ENCODE data around the gene ELAVL4. TPM values are rescaled to one million over a fixed set of nuclear protein-coding genes. Genes with fewer than 3 reads are reported as not detected.
A peak's percentile ranks its signal among the peaks of the same experiment; 100 is the strongest.

ELAVL4 gene
- total and polyA plus RNA-seq, 2 of the 8 experiments (the other 6 are each of a cell fraction or from before 2014, with no cell fraction given) = 0.21 to 0.89 TPM

DNA sequence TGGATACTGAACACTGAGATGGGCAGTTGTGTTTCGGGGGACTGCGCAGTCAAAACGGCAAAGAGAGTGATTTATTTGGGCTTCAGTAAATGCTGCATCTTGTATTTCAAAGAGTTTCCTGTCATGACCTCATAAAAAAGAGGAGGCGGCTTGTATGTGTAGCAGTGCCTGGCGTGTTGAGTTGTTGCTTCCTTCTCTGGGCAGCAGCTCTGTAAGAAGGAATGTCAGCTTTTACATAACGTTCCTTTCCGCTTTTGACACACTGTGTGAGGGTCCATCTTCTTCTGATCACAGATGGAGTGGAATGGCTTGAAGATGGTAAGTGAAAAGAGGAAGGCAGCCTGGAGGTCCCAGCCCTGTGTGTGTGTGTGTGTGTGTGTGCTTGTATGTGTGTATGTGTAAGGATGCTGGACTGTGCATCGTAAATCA lies 941 bp downstream of the ELAVL4 start:
- Histone ChIP-seq H2BK20ac (ENCODE audit: low read length) (no peak overlapping the region), H3K23ac (ENCODE audit: insufficient read length) (no peak overlapping the region), H3K4me3 (ENCODE audit: extremely low read depth in 1 of 4, insufficient read depth in 2 of 4, low read depth in 3 of 4, low read length in 4 of 4) (no peak overlapping the region), H3K79me1 (ENCODE audit: low read depth, low read length) (no peaks in the 10 kb centered on the region), H4K20me1 (replicated peaks in 1 of 2; ENCODE audit: control insufficient read depth in 1 of 2, insufficient read depth in 2 of 2, low read length in 2 of 2) (no peaks in the 10 kb centered on the region), H3K36me3 (ENCODE audit: control insufficient read depth in 2 of 4, insufficient read depth in 4 of 4, low read length in 3 of 4) (no peaks in the 10 kb centered on the region), H2BK12ac (ENCODE audit: low read depth, low read length) (peak overlapping the region; percentile 40), H4K5ac (ENCODE audit: insufficient read length, low read depth, low read length) (no peak overlapping the region), H3K4ac (replicated peaks; ENCODE audit: insufficient read length, low read depth, low read length) (no peak overlapping the region), H3K4me1 (replicated peaks in 1 of 4; ENCODE audit: control insufficient read depth in 3 of 4, insufficient read depth in 4 of 4, low read length in 3 of 4) (peaks cover 0 to 5% (median 2%) of the 10 kb centered on the region in 4 experiments; a peak in 3 of 7 replicates), H3K56ac (replicated peaks; ENCODE audit: insufficient read length, low read depth, low read length) (no peak overlapping the region), H4K91ac (replicated peaks; ENCODE audit: insufficient read length, low read length) (no peak overlapping the region), H2AFZ (ENCODE audit: low read length) (no peak overlapping the region), H2BK5ac (ENCODE audit: low read depth, low read length) (0 out of 2 replicates have a peak overlapping the region, but pooled peaks have one; percentile 20), H4K8ac (ENCODE audit: extremely low read depth, insufficient read depth, low read length) (no peak overlapping the region), H2AK5ac (ENCODE audit: low read depth, low read length) (no peak overlapping the region; the same call in 1 of the 2 replicates), H3K18ac (ENCODE audit: extremely low read depth, low read length) (no peak overlapping the region), H3K9me3 (ENCODE audit: insufficient read depth in 2 of 2, low read depth in 1 of 2, low read length in 1 of 2) (no peaks in the 10 kb centered on the region), H3K23me2 (ENCODE audit: low read depth, low read length) (peaks cover 2% of the 10 kb centered on the region; the same call in 1 of the 2 replicates), H3K27ac (ENCODE audit: low read depth, low read length) (no peak overlapping the region), H2BK120ac (replicated peaks; ENCODE audit: low read depth, low read length) (no peak overlapping the region), H3K27me3 (replicated peaks in 1 of 4; ENCODE audit: control insufficient read depth in 3 of 4, extremely low read depth in 1 of 4, insufficient read depth in 3 of 4, low read length in 3 of 4) (no peaks in the 10 kb centered on the region), H3K79me2 (ENCODE audit: control insufficient read depth in 1 of 2, insufficient read depth in 2 of 2, low read length in 2 of 2) (no peaks in the 10 kb centered on the region), H2BK15ac (ENCODE audit: low read length) (no peak overlapping the region), H3K4me2 (ENCODE audit: insufficient read depth in 1 of 2, low read depth in 2 of 2, low read length in 2 of 2) (peak overlapping the region in 1 of 2 experiments; percentile 23; a peak in 1 of 4 replicates), H3K14ac (ENCODE audit: insufficient read length) (no peak overlapping the region), H3K9ac (replicated peaks in 1 of 4; ENCODE audit: extremely low read depth in 1 of 4, low read depth in 3 of 4, low read length in 3 of 4) (no peak overlapping the region)
- DNase-seq (ENCODE audit: low read depth in 1 of 2, low spot score in 2 of 2) (no peak), FAIRE-seq (no peak)
- POLR2A ChIA-PET (ENCODE audit: partially characterized antibody) = no interaction called here
- 83% methylated on average over 8 of the region's 8 CpGs; no CpG with 5 or more reads in 1 of the 2 experiments for WGBS, 2 experiments (ENCODE audit: extremely low coverage in 1 of 2, insufficient coverage in 1 of 2, insufficient read length in 1 of 2, insufficient replicate concordance in 2 of 2, low coverage in 1 of 2, low lambda C conversion rate in 2 of 2, missing lambda C conversion rate in 1 of 2)
- CTCF ChIA-PET (ENCODE audit: partially characterized antibody) = no interaction called here
- TF ChIP-seq RNF2 (IDR thresholded peaks at IDR 0.05; ENCODE audit: borderline replicate concordance, low read depth, low read length, missing control alignments, poor library complexity, severe bottlenecking) (no peak), FOSL1 (IDR thresholded peaks at IDR 0.05; ENCODE audit: insufficient read depth, low read depth, low read length) (no peak), POLR2A (IDR thresholded peaks at IDR 0.05; ENCODE audit: control extremely low read depth in 1 of 2, low read depth in 2 of 2, low read length in 2 of 2) (no peak), SIX5 (IDR thresholded peaks at IDR 0.05; ENCODE audit: low read depth, low read length) (no peak), POLR2AphosphoS5 (IDR thresholded peaks at IDR 0.05; ENCODE audit: low read depth, low read length) (no peak), CBX8 (IDR thresholded peaks at IDR 0.05; ENCODE audit: borderline replicate concordance, low read depth, low read length) (no peak)
- TF ChIP-seq, protein P1, sequence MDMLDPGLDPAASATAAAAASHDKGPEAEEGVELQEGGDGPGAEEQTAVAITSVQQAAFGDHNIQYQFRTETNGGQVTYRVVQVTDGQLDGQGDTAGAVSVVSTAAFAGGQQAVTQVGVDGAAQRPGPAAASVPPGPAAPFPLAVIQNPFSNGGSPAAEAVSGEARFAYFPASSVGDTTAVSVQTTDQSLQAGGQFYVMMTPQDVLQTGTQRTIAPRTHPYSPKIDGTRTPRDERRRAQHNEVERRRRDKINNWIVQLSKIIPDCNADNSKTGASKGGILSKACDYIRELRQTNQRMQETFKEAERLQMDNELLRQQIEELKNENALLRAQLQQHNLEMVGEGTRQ (IDR thresholded peaks at IDR 0.05; ENCODE audit: low read length) = no peak
